GM18858 (cell line): ENCODE data around the gene LCT.
"Not testable (repeated sequence)": the region's sequence is repeated elsewhere in the genome, so short reads cannot be mapped to it uniquely, and the experiment has no call there.

ENCODE experiments used
- ATAC-seq: cut with Tn5 transposase; IDR thresholded peaks from one replicate; pipeline ENCODE4 v1.9.1; 2021; ENCODE audit not compliant: unreplicated experiment

Gene LCT

GRCh38 chr2:135832891-135833290 is 4.1 kb downstream of the LCT start:
- no peak for ATAC-seq

- no peak for ATAC-seq
Observed at GRCh38 chr2:135831180-135831812, 5.7 kb downstream of the LCT start.

- ATAC-seq, result no peak
Observed at GRCh38 chr2:135829378-135830135, 7.4 kb downstream of the LCT start.

- no peak for ATAC-seq
Observed at GRCh38 chr2:135826544-135826943, 10.4 kb downstream of the LCT start.

GRCh38 chr2:135825550-135826176 is 11.3 kb downstream of the LCT start:
- no peak for ATAC-seq

- ATAC-seq, result no peak
Observed at GRCh38 chr2:135825131-135825530, 11.9 kb downstream of the LCT start.

GRCh38 chr2:135822855-135823254 is 14.1 kb downstream of the LCT start:
- ATAC-seq, result no peak

GRCh38 chr2:135821190-135821589 is 15.8 kb downstream of the LCT start:
- ATAC-seq, result no peak

GRCh38 chr2:135820003-135820618 is 16.9 kb downstream of the LCT start:
- peak; percentile 88 for ATAC-seq

GRCh38 chr2:135818937-135819610 is 17.9 kb downstream of the LCT start:
- ATAC-seq, result no peak

- ATAC-seq, result no peak
Observed at GRCh38 chr2:135817951-135818350, 19.0 kb downstream of the LCT start.

GRCh38 chr2:135817466-135817865 is 19.5 kb downstream of the LCT start:
- ATAC-seq, result no peak

GRCh38 chr2:135815269-135815668 is 21.7 kb downstream of the LCT start:
- ATAC-seq, result no peak

GRCh38 chr2:135812907-135813511 is 24.0 kb downstream of the LCT start:
- no peak for ATAC-seq

GRCh38 chr2:135807874-135808273 is 29.1 kb downstream of the LCT start:
- ATAC-seq, result not testable (repeated sequence)

- no peak for ATAC-seq
Observed at GRCh38 chr2:135803278-135803677, 33.7 kb downstream of the LCT start.

GRCh38 chr2:135802350-135802749 is 34.6 kb downstream of the LCT start:
- ATAC-seq, result no peak

GRCh38 chr2:135800513-135801460 is 36.2 kb downstream of the LCT start:
- ATAC-seq, result no peak

- ATAC-seq, result no peak
Observed at GRCh38 chr2:135799738-135800137, 37.2 kb downstream of the LCT start.

- ATAC-seq, result no peak
Observed at GRCh38 chr2:135798762-135799161, 38.2 kb downstream of the LCT start.
